ENCODE results near the gene NRG4. TPM values are rescaled to one million over a fixed set of nuclear protein-coding genes. Genes with fewer than 3 reads are reported as not detected.
"Not testable (repeated sequence)": the region's sequence is repeated elsewhere in the genome, so short reads cannot be mapped to it uniquely, and the experiment has no call there.

NRG4 gene
- total RNA-seq, 1 experiment from 2014 or later, result not detected

DNA sequence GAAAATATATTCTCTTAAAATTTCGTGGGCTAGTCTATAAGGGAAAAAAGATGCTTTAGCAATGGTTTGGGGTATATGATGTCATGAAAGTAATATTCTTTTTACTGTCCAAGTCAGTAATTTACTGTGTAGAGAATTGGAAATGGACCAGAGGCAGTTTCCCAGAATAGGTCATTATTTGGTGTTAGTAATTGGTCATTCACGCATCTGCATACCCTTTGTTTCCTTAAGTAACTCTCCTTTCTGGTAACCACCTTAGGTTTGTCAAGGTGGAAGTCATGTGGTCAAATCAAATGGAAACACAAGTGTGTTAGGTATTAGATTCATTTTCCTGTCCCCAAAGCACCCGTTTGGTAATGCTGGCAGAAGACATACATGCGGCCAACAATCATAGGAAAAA is 84.6 kb downstream of the NRG4 start:
- no peak for DNase-seq (ENCODE audit: low read depth)

DNA sequence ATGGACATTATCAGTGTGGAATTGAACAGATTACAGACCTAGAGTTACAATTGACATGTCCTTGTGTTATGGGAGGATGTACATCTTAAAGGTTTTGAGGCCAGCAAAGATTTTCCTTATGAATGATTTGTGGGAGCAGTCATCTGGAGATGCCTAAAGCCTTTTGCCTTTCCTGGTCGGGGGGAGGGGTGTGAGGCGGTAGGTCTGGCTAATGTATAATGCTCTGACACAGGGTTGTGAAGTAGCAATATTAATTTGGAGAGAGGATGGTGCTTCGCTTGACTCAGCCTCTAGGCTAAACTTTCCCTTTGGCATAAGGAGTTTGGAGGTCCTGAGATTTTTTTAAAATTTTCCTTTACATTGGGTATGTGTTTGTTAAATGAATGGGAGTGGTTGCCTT is 85.3 kb downstream of the NRG4 start:
- DNase-seq (ENCODE audit: low read depth), result no peak

DNA sequence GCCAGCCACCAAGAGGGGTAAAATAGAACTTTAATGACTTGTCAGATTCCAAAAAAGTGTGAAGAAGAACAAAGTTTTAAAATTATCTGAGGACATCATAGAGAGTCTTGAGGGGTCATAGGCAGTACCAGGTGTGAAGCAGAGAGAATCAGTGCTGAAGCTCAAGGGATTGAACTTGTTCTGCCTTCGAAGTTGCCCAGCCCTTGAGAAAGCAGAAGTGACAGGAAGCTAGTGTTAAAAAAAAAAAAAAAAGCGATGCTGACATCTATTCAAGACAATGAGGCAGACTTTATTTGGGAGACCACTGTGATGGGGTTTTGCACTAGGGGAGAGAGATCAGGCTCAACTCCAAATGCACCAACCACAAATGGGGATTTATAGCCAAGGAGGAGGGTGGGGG is 86.8 kb downstream of the NRG4 start:
- no peak for DNase-seq (ENCODE audit: low read depth)

DNA sequence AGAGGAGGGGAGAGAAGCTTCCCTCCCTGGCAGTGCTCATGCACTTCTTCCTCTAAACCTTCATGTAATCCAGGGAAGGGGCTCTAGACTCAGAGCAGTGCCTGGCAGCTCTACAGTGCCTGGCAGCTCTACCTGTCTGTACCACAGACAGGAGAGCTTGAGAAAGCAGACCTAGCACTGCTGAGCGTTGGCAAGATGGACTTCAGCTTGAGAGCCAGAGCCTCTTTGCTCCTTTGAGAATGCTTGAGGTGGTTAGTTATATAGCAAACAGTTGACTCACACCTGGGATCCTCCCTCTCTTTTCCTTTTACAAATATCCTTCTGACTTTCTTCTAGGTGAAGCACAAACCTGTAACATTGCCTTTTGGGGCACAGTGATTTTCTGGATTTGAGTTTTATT is 87.6 kb downstream of the NRG4 start:
- no peak for DNase-seq (ENCODE audit: low read depth)

DNA sequence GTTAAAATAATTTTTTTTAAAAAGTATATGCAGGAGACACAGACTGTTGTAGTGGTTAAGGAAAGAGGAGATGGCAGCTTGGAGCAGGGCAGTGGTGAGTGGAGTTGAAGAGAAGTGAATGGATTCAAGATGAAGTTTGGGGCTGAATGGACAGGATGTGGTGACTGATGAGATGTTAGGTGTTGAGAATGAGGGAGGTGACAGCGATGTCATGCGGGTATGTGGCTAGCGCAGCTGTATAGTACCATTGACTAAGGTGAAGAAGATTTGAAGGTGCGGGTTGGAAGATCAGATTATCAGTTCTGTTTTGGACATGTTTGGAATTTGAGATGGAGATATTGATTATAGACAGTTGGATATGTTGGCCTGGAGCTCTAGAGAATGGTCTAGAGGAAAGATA is 88.5 kb downstream of the NRG4 start:
- DNase-seq (ENCODE audit: low read depth), result no peak

DNA sequence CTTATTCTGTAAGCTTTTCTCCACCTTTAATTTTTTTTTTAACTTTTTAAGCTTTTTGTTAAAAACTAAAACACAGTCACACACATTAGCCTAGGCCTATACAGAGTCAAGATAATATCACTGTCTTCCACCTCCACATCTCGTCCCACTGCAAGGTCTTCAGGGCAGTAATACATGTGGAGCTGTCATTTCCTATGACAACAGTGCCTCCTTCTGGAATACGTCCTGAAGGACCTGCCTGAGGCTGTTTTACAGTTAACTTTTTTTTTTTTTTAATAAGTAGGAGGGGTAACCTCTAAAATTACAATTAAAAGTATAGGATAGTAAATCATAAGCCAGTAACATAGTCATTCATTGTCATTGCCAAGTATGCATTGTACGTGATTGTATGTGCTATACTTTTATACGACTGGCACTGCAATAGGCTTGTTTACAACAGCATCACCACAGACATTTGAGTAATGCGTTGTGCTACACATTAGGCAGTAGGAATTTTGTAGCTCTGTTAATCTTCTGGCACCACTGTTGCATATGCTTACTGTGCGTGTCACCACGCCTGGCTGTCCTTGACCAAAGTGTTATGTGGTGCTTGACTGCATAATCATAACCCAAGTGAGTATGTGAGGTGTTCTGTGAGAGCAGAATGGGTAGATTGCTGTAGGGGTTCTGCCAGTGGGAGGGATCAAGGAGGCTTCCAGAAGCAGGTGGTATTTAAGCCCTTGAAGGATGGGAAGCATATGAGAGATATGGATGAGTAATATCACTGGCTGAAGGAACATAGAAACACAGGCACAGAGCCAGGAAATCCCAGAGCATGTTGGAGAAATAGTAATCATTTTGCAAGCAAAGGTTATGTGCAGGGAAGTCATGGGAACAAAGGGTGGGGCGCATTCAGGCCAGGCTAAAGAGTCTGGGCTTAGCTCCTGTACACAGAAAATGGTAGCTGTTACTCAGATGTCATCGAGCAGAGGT is 90.2 kb downstream of the NRG4 start:
- peak; percentile 93 for DNase-seq (ENCODE audit: low read depth)

DNA sequence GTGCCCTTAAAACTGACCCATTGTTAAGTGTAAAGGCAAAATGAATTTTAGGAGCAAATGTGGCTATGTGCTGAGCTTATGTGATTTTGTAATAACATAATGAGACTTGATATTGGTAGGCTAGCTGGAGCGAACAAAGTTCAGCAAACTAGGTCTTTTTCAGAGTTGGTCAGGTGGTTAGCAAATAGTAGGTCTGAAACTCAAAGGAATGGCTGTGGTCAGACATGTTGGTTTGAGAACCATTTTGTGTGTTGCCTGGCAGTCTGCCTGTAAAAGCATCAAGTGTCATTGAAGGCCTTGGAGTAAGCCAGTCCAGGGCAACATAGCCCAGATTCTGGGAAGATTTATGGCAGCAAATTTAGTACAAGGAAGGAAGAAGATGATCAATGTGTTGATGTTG is 92.1 kb downstream of the NRG4 start:
- peak; percentile 24 for DNase-seq (ENCODE audit: low read depth)

DNA sequence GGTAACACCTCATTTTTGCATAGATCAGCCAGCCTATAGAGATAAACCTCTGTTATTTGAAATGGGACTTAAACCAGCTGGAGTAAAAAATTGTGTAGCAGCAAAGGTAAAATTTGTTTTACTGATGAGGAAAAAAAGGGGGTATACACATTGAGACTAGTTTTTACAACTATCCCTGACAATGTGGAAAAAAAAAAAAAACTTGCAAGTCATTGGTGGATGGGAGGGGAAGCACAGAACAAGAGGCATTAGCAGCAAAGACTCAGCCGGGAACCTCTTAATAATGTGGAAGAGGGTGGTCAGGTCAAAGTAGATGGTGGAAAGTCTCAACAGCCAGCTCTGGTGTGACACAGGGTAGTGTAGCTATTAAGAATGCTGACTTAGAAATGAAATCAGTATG is 94.1 kb downstream of the NRG4 start:
- DNase-seq (ENCODE audit: low read depth), result no peak

DNA sequence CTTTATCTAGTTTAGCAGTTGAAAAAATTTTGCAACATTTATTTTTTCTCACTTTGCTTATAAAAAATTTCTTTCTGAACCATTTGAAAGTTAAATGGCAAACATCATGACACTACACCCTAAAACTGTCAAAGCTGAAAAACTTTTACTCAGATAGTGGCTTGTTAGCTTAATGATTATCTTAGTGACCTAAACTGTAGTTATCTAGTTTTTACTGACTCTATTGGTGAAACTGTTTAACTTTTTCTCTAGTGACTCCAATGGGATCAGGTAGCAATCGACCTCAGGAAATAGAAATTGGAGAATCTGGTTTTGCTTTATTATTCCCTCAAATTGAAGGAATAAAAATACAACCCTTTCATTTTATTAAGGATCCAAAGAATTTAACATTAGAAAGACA is 95.2 kb downstream of the NRG4 start:
- no peak for DNase-seq (ENCODE audit: low read depth)

DNA sequence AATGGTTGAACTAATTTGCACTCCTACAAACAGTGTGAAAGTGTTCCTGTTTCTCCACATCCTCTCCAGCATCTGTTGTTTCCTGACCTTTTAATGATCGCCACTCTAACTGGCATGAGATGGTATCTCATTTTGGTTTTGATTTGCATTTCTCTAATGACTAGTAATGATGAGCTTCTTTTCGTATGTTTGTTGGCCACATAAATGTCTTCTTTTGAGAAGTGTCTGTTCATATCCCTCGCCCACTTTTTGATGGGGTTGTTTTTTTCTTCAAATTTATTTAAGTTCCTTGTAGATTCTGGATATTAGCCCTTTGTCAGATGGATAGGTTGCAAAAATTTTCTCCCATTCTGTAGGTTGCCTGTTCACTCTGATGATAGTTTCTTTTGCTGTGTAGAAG is 101.9 kb downstream of the NRG4 start:
- DNase-seq (ENCODE audit: low read depth), result not testable (repeated sequence)

DNA sequence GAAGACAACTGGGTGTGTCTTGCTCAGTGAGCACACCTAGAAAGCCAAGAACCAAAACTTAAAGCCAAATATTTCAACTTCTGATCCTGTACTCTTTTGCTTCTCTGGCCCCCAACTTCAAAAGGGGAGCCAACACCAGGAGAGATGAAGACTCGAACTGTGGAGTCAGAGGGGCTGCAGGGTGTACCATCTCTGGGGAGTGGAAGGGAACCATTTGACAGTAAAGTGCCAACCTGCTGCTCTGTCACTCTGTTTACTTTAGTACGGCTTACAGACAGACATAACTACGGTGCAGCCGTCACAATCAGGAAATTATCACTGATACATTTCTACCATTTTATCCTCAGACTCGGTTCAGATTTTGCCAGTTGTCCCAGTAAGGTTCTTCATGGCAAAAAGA is 107.0 kb downstream of the NRG4 start:
- no peak for DNase-seq (ENCODE audit: low read depth)

DNA sequence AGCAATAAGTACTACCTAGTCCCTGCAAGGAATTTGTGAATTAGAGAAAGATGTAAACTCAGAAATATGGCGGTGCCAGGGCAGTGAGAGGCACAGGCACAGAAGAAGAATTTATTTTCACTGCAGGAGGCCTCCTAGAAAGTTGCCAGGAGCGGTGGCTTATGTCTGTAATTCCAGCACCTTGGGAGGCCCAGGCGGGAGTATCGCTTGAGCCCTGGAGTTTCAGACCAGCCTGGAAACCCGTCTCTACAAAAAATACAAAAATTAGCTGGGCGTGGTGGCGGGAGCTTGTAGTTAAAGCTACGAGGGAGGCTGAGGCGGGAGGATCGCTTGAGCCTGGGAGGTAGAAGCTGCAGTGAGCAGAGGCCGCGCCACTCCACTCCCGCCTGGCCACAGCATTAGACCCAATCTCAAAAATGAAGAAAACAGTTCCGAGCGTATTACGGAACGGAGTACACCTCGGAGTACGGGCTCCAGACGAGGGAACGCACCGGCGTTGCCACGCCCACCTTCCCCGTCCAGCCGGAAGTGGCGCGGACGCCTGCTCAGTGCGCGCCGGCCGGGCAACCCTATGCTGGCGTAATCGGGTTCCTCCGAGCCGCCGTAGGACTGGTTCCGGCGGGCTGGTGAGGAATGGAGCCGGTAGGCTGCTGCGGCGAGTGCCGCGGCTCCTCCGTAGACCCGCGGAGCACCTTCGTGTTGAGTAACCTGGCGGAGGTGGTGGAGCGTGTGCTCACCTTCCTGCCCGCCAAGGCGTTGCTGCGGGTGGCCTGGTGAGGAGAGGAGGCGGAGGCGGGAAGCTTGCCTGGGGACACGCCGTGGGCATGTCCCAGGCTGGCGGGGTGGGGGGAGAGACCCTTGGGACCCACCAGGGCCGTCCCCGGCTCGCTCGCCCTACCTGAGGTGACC is 108.6 kb downstream of the NRG4 start, which contains the start of gene FBXO22:
Gene FBXO22, plus strand, starts transcription at position 548 of the 909 bp plus-strand sequence. Its CDS starts 86 bp downstream, at position 634.
- DNase-seq (ENCODE audit: low read depth), result peak; percentile 85

DNA sequence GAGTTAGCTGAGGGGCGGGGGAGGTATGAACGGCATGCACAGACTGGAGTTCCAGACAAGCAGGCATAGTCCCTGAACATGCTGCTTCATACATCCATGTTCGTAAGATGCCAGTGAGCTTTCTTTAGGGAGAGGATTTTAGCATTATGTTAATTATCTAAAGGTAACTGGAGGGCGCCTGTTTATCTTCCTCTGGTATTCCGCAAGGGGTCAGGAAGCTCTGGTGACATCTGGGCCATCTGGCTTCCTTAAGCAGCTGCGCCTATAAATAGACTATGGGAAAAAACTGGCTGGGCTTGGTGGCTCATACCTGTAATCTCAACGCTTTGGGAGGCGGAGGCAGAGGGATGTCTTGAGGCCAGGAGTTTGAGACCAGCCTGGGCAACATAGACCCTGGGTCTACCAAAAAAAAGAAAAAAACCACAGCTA is 110.1 kb downstream of the NRG4 start:
- DNase-seq (ENCODE audit: low read depth), result no peak

DNA sequence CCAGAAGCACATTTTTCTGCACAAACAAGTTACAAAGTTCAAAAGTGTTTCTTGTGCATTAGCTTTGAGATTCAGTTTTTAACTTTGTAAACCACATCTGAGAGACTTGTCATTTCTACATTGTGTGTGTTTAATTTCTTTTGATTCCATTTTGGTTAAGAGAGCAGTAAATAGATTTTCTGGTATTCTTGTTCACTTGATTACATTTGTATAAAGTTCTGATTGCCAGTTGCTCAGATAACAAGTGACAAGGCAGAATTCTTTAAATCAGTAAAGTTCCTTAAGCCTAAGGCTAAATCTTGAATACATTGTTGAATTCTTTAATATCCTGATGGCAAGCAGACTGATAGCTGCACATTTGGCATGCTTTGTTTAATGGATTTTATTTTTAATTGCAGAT is 111.6 kb downstream of the NRG4 start:
- DNase-seq (ENCODE audit: low read depth), result no peak

DNA sequence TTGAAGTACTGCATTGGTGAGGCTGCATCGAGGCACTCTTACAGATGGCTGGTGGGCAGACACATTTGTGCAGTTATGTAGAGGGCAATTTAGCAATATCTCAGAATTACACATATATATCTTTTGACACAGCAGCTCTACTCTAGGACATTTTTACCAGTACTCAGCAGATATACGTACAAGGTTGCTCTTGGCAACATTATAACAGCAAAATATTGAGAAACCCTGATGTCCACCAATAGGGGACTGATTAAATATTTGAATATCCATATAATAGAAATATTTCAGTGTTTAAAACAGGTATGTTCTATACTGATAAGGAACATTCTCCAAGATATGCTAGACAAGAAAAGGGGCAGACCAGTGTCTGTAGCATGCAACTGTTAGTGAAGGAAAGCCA is 116.5 kb downstream of the NRG4 start:
- no peak for DNase-seq (ENCODE audit: low read depth)

DNA sequence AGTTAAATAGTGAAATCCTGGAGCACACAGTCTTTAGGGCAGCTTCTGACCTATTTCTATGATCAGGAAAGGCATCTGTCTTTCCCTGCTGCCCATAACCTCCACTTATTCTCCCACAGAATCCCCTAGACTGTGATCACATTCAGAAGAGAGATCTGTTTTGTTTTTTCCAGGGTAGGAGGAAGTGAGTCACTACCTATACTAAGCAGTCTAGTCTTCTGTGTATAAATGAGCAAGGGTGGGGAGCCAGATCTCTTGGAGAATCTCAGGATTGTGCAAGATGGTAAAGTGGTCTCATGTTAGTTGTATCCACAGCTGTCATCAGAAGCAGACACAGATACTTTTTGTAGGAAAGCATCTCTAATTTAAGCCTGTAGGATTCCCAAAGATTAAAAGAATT is 120.3 kb downstream of the NRG4 start:
- DNase-seq (ENCODE audit: low read depth), result peak; percentile 94

Other genes starting within 250 kb of the NRG4 start
- gene UBE2Q2, start 169.0 kb downstream of the NRG4 start, total RNA-seq (2014; rRNA removed), result 59.4 and 60.6 TPM in 2 replicates
- 40.3 and 46.3 TPM in 2 replicates for gene FBXO22, start 108.5 kb downstream of the NRG4 start, total RNA-seq (2014; rRNA removed)
- gene TMEM266, start 47.6 kb upstream of the NRG4 start, total RNA-seq (2014; rRNA removed), result not detected in 2 replicates

All from LHCN-M2 (cell line).